ENCODE results near the gene GOT1.
A peak's percentile ranks its signal among the peaks of the same experiment; 100 is the strongest.

GRCh38 chr10:99370993-99371392 lies 59.4 kb downstream of the GOT1 start:
- peak in 1 of 11 experiments; percentile 16 for TF ChIP-seq CTCF (IDR thresholded peaks at IDR 0.05 in 8 of 11, conservative IDR thresholded peaks at IDR 0.05 in 3 of 11)
- TF ChIP-seq POLR2A (IDR thresholded peaks at IDR 0.05): no peak
- no peak for TF ChIP-seq POLR2AphosphoS5 (IDR thresholded peaks at IDR 0.05)
